MM.1S (cell line): ENCODE results near the gene VRK3.

Experiments
- DNase-seq: peaks from one replicate; pipeline ENCODE4 v3.0.0-alpha.2; 2015
- H2AFZ ChIP-seq: fragments of 300-600 bp; sonication (generic); 2 replicates; pipeline ENCODE4 v1.6.0; 2016; ENCODE audit warnings: antibody characterized with exemption, low read length
- H3F3A ChIP-seq: fragments of 300-600 bp; sonication (generic); 2 replicates; pipeline ENCODE4 v1.6.1; 2016; ENCODE audit warnings: mild to moderate bottlenecking, antibody characterized with exemption, low read length, moderate library complexity, mixed read lengths; ENCODE audit not compliant: insufficient read depth
- H3K27ac ChIP-seq: fragments of 300-600 bp; sonication (generic); 2 replicates; pipeline ENCODE4 v1.5.1; 2016; ENCODE audit warnings: mild to moderate bottlenecking, low read length
- H3K27me3 ChIP-seq: fragments of 300-600 bp; sonication (generic); replicated peaks from 2 replicates; pipeline ENCODE4 v1.6.0; 2016; ENCODE audit warnings: low read length; ENCODE audit not compliant: insufficient read depth
- H3K36me3 ChIP-seq: fragments of 300-600 bp; sonication (generic); replicated peaks from 2 replicates; pipeline ENCODE4 v1.6.1; 2016; ENCODE audit warnings: mild to moderate bottlenecking, low read length, mixed read lengths; ENCODE audit not compliant: insufficient read depth
- H3K4me1 ChIP-seq: fragments of 300-600 bp; sonication (generic); 2 replicates; pipeline ENCODE4 v1.6.1; 2016; ENCODE audit warnings: low read length, mixed read lengths
- H3K4me2 ChIP-seq: fragments of 300-600 bp; sonication (generic); 2 replicates; pipeline ENCODE4 v1.6.0; 2016; ENCODE audit warnings: low read depth, low read length
- H3K4me3 ChIP-seq: fragments of 300-600 bp; sonication (generic); 2 replicates; pipeline ENCODE4 v1.5.1; 2016; ENCODE audit warnings: low read length, mixed read lengths
- H3K79me2 ChIP-seq: fragments of 300-600 bp; sonication (generic); 2 replicates; pipeline ENCODE4 v1.6.1; 2016; ENCODE audit warnings: mixed run types, low read length, mixed read lengths
- H3K9ac ChIP-seq: fragments of 300-600 bp; sonication (generic); 2 replicates; pipeline ENCODE4 v1.6.1; 2016; ENCODE audit warnings: low read length, mixed read lengths
- H3K9me2 ChIP-seq: fragments of 300-600 bp; sonication (generic); replicated peaks from 2 replicates; pipeline ENCODE4 v1.6.1; 2016; ENCODE audit warnings: mild to moderate bottlenecking, low read length, mixed read lengths; ENCODE audit not compliant: insufficient read depth
- H3K9me3 ChIP-seq: fragments of 300-600 bp; sonication (generic); replicated peaks from 2 replicates; pipeline ENCODE4 v1.6.1; 2016; ENCODE audit warnings: mild to moderate bottlenecking, low read length, mixed read lengths; ENCODE audit not compliant: insufficient read depth
- H4K20me1 ChIP-seq: fragments of 300-600 bp; sonication (generic); 2 replicates; pipeline ENCODE4 v1.6.1; 2016; ENCODE audit warnings: mild to moderate bottlenecking, low read length, moderate library complexity, mixed read lengths; ENCODE audit not compliant: insufficient read depth
- EZH2 ChIP-seq: fragments of 300-600 bp; sonication (generic); optimal IDR thresholded peaks from 2 replicates; pipeline ENCODE3; 2017; ENCODE audit warnings: low read depth, mild to moderate bottlenecking, antibody characterized with exemption, low read length, mixed read lengths
- EZH2phosphoT487 ChIP-seq: fragments of 300-600 bp; sonication (generic); IDR thresholded peaks from 2 replicates; pipeline ENCODE4 v1.6.1; 2018; ENCODE audit warnings: antibody characterized with exemption, low read length
- TF ChIP-seq, protein P1 (sequence below): fragments of 300-600 bp; sonication (generic); IDR thresholded peaks from 2 replicates; pipeline ENCODE4 v1.5.1; 2016; ENCODE audit warnings: antibody characterized with exemption, low read length, mixed read lengths

Gene VRK3

DNA sequence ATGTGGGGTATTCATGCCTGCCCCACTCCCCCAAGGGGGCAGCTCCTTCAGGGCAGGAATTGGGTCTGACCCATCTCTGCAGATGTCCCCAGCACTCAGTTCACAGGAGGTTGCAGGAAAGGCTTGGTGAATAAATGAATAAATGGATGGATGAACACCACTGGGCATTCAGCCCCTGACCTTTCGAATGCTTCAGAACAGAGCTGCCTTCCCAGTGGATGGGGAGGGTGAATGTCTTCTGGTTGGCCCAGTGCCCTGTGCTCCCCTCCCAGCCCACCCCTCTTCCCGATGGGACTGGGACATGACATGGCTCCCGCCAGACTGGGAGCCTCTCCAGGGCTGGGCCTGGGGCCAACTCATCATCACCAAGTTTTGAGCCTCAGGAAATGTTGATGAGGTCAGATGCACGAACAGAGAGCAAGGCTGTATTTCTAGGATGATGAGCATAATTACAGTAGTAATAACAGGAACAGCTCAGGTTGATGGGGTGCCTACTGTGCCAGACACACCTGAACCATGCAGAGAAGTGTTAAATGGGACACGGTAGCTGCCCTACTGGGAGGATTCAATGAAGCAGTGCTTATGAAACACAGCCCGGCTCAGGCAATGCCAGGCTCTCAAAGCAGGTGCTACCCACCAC, 25.7 kb downstream of the VRK3 start:
- Histone ChIP-seq H3K27me3 (no peaks in the 10 kb centered on the region), H3K4me3 (no peak overlapping the region), H4K20me1 (no peaks in the 10 kb centered on the region), H2AFZ (no peak overlapping the region), H3K27ac (no peak overlapping the region), H3K79me2 (peaks cover 5% of the 10 kb centered on the region; the same call in 1 of the 2 replicates), H3K9me3 (no peaks in the 10 kb centered on the region), H3K36me3 (no peaks in the 10 kb centered on the region), H3K4me1 (peaks cover 11% of the 10 kb centered on the region), H3K9ac (no peak overlapping the region), H3F3A (no peaks in the 10 kb centered on the region), H3K4me2 (no peak overlapping the region), H3K9me2 (no peaks in the 10 kb centered on the region)
- TF ChIP-seq, protein P1, sequence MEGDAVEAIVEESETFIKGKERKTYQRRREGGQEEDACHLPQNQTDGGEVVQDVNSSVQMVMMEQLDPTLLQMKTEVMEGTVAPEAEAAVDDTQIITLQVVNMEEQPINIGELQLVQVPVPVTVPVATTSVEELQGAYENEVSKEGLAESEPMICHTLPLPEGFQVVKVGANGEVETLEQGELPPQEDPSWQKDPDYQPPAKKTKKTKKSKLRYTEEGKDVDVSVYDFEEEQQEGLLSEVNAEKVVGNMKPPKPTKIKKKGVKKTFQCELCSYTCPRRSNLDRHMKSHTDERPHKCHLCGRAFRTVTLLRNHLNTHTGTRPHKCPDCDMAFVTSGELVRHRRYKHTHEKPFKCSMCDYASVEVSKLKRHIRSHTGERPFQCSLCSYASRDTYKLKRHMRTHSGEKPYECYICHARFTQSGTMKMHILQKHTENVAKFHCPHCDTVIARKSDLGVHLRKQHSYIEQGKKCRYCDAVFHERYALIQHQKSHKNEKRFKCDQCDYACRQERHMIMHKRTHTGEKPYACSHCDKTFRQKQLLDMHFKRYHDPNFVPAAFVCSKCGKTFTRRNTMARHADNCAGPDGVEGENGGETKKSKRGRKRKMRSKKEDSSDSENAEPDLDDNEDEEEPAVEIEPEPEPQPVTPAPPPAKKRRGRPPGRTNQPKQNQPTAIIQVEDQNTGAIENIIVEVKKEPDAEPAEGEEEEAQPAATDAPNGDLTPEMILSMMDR, result no peak
- no peak for TF ChIP-seq EZH2
- TF ChIP-seq EZH2phosphoT487, result no peak
- DNase-seq, result no peak

DNA sequence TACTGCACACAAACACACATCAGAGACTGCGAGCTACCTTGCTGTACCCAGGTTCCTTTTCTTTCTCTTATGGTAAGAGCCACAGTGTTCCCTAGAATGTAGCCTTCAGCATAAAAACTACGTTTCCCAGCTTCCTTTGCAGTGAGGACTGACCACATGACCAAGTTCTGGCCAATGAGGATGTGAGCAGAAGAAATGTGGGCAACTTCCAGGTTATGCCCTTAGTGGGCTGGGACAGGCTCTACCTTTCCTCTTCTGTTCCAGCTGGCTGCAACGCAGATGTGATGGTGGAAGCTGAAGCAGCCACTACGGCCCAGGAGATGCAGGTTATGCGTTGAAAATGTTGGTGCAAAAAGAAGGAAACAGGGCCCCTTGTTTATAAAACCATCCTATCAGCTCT, 27.5 kb downstream of the VRK3 start:
- peak; percentile 16 for DNase-seq
- H3K4me3 ChIP-seq, result no peak overlapping the region
- H3F3A ChIP-seq, result no peaks in the 10 kb centered on the region
- no peaks in the 10 kb centered on the region for H4K20me1 ChIP-seq
- TF ChIP-seq EZH2, result no peak
- TF ChIP-seq, protein P1, result no peak
- no peak for TF ChIP-seq EZH2phosphoT487
- no peak overlapping the region for H3K9ac ChIP-seq
- no peaks in the 10 kb centered on the region for H3K9me3 ChIP-seq
- no peaks in the 10 kb centered on the region for H3K9me2 ChIP-seq
- H3K27ac ChIP-seq, result no peak overlapping the region
- no peaks in the 10 kb centered on the region for H3K4me1 ChIP-seq
- H3K27me3 ChIP-seq, result no peaks in the 10 kb centered on the region
- peaks cover 5% of the 10 kb centered on the region; the same call in 1 of the 2 replicates for H3K79me2 ChIP-seq
- H3K4me2 ChIP-seq, result no peak overlapping the region
- no peaks in the 10 kb centered on the region for H3K36me3 ChIP-seq
- H2AFZ ChIP-seq, result no peak overlapping the region

DNA sequence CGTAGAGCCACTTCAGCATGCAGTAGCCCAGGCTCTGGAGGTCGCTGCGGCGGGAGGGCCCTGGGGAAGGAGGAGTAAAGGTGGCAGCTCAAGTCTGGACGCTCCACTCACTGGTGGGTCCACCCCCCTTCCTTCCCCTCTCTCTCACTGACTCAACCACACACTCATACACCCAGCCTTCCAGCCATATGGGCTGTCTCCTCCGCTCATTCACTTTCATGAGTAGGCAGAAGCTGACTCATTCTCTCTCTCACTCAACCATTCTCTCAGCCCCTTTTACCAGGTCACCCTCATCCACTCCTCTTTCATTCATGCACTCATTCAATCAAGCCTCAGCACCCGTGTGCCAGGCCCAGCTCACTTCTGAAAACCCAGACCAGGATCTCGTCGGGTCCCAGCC, 36.7 kb downstream of the VRK3 start:
- Histone ChIP-seq H4K20me1 (no peaks in the 10 kb centered on the region), H3K4me1 (no peaks in the 10 kb centered on the region), H3K36me3 (no peaks in the 10 kb centered on the region), H3K4me2 (no peak overlapping the region), H3K27ac (no peak overlapping the region), H3K9me2 (no peaks in the 10 kb centered on the region), H3K9me3 (no peaks in the 10 kb centered on the region), H3K9ac (no peak overlapping the region), H3K79me2 (no peaks in the 10 kb centered on the region), H2AFZ (no peak overlapping the region), H3K27me3 (no peaks in the 10 kb centered on the region), H3F3A (peaks cover 4% of the 10 kb centered on the region; the same call in 1 of the 2 replicates), H3K4me3 (no peak overlapping the region)
- no peak for DNase-seq
- no peak for TF ChIP-seq EZH2phosphoT487
- no peak for TF ChIP-seq EZH2
- TF ChIP-seq, protein P1, result no peak
